H9 (cell line): Measurements from ENCODE around the gene NCBP1. TPM values are rescaled to one million over a fixed set of nuclear protein-coding genes. Genes with fewer than 3 reads are reported as not detected.

Experiments
- DNase-seq: peaks from one replicate; pipeline ENCODE4 v3.0.0-alpha.2; 2017
- H2AFZ ChIP-seq: one replicate; pipeline ENCODE4 v1.6.1; 2013; ENCODE audit warnings: mild to moderate bottlenecking, low read length, control low read depth, moderate library complexity
- H2AK5ac ChIP-seq: 2 replicates; pipeline ENCODE4 v1.6.1; 2013; ENCODE audit warnings: low read length, control low read depth, mixed read lengths; ENCODE audit not compliant: insufficient read length
- H2BK120ac ChIP-seq: one replicate; pipeline ENCODE4 v1.6.1; 2013; ENCODE audit warnings: low read depth, mild to moderate bottlenecking, low read length, control low read depth, inconsistent platforms; ENCODE audit not compliant: poor library complexity, severe bottlenecking
- H2BK12ac ChIP-seq: 2 replicates; pipeline ENCODE4 v1.6.1; 2013; ENCODE audit warnings: low read length, control low read depth, mixed read lengths, low read depth; ENCODE audit not compliant: insufficient read length
- H2BK15ac ChIP-seq: 2 replicates; pipeline ENCODE4 v1.6.1; 2013; ENCODE audit warnings: low read depth, low read length, control low read depth
- H2BK20ac ChIP-seq: one replicate; pipeline ENCODE4 v1.6.1; 2013; ENCODE audit warnings: low read depth, mild to moderate bottlenecking, low read length, control low read depth, inconsistent platforms; ENCODE audit not compliant: poor library complexity, severe bottlenecking
- H2BK5ac ChIP-seq: 2 replicates; pipeline ENCODE4 v1.6.1; 2013; ENCODE audit warnings: low read length, control low read depth, mixed read lengths; ENCODE audit not compliant: insufficient read length
- H3K14ac ChIP-seq: 2 replicates; pipeline ENCODE4 v1.6.1; 2013; ENCODE audit warnings: low read length, control low read depth; ENCODE audit not compliant: insufficient read depth
- H3K18ac ChIP-seq: 2 replicates; pipeline ENCODE4 v1.6.1; 2013; ENCODE audit warnings: low read depth, mild to moderate bottlenecking, mixed read lengths, low read length, control low read depth; ENCODE audit not compliant: insufficient read length
- H3K23ac ChIP-seq: 2 replicates; pipeline ENCODE4 v1.6.1; 2013; ENCODE audit warnings: low read length, control low read depth, mixed read lengths, low read depth; ENCODE audit not compliant: insufficient read length
- H3K23me2 ChIP-seq: 2 replicates; pipeline ENCODE4 v1.6.1; 2013; ENCODE audit warnings: low read depth, mild to moderate bottlenecking, mixed read lengths, low read length, control low read depth; ENCODE audit not compliant: insufficient read length, poor library complexity, severe bottlenecking
- H3K27ac ChIP-seq: 2 replicates; pipeline ENCODE4 v1.5.1; 2013; ENCODE audit warnings: low read length, control low read depth, mixed read lengths, low read depth; ENCODE audit not compliant: insufficient read length
- H3K27me3 ChIP-seq: 2 replicates; pipeline ENCODE4 v1.6.1; 2013; ENCODE audit warnings: low read length, control low read depth, inconsistent platforms; ENCODE audit not compliant: insufficient read depth
- H3K4ac ChIP-seq: 2 replicates; pipeline ENCODE4 v1.6.1; 2013; ENCODE audit warnings: low read depth, mild to moderate bottlenecking, control low read depth, inconsistent platforms, low read length, moderate library complexity
- H3K4me1 ChIP-seq: 2 replicates; pipeline ENCODE4 v1.6.1; 2013; ENCODE audit warnings: low read length, control low read depth, inconsistent platforms; ENCODE audit not compliant: insufficient read depth
- H3K4me2 ChIP-seq: 2 replicates; pipeline ENCODE4 v1.6.1; 2013; ENCODE audit warnings: low read length, control low read depth, mixed read lengths; ENCODE audit not compliant: insufficient read length, insufficient read depth
- H3K56ac ChIP-seq: 2 replicates; pipeline ENCODE4 v1.6.1; 2013; ENCODE audit warnings: low read depth, mild to moderate bottlenecking, mixed read lengths, low read length, control low read depth; ENCODE audit not compliant: insufficient read length
- H3K79me1 ChIP-seq: 2 replicates; pipeline ENCODE4 v1.6.1; 2013; ENCODE audit warnings: low read depth, mild to moderate bottlenecking, moderate library complexity, low read length, control low read depth, inconsistent platforms; ENCODE audit not compliant: insufficient read depth, poor library complexity, severe bottlenecking
- H3K79me2 ChIP-seq: 2 replicates; pipeline ENCODE4 v1.6.1; 2013; ENCODE audit warnings: low read length, control low read depth, inconsistent platforms; ENCODE audit not compliant: insufficient read depth
- H3K9ac ChIP-seq: 2 replicates; pipeline ENCODE4 v1.6.1; 2013; ENCODE audit warnings: low read length, control low read depth, mixed read lengths; ENCODE audit not compliant: insufficient read length; ENCODE audit errors: extremely low read depth
- H3K9me3 ChIP-seq: one replicate; pipeline ENCODE4 v1.6.1; 2013; ENCODE audit warnings: low read depth, low read length, inconsistent platforms; ENCODE audit not compliant: control insufficient read depth
- H3T11ph ChIP-seq: one replicate; pipeline ENCODE4 v1.6.1; 2013; ENCODE audit warnings: mild to moderate bottlenecking, low read length, control low read depth, inconsistent platforms
- H4K20me1 ChIP-seq: one replicate; pipeline ENCODE4 v1.6.1; 2013; ENCODE audit not compliant: control insufficient read depth, insufficient read length, insufficient read depth
- H4K5ac ChIP-seq: 2 replicates; pipeline ENCODE4 v1.6.1; 2013; ENCODE audit warnings: low read depth, mild to moderate bottlenecking, mixed read lengths, low read length, control low read depth; ENCODE audit not compliant: insufficient read length
- H4K8ac ChIP-seq: replicated peaks from 2 replicates; pipeline ENCODE4 v1.6.1; 2013; ENCODE audit warnings: low read length, control low read depth, mixed read lengths, low read depth; ENCODE audit not compliant: insufficient read length
- H4K91ac ChIP-seq: 2 replicates; pipeline ENCODE4 v1.6.1; 2013; ENCODE audit warnings: low read depth, mild to moderate bottlenecking, moderate library complexity, mixed read lengths, low read length, control low read depth; ENCODE audit not compliant: insufficient read length
- H3K27ac Mint-ChIP-seq, 3 experiments: 2 replicates in 2 of 3; 3 replicates in 1 of 3; pipeline ENCODE4 v1.8.0; 2020 to 2021; ENCODE audit warnings: mixed read lengths in 3 of 3, mild to moderate bottlenecking in 1 of 3, moderate library complexity in 1 of 3
- H3K27me3 Mint-ChIP-seq: 2 replicates; pipeline ENCODE4 v1.8.0; 2021; ENCODE audit warnings: low read depth, mild to moderate bottlenecking, moderate library complexity, mixed read lengths
- H3K36me3 Mint-ChIP-seq, 3 experiments: 2 replicates in 2 of 3; 3 replicates in 1 of 3; pipeline ENCODE4 v1.8.0; 2020 to 2021; ENCODE audit warnings: low read depth in 3 of 3, mixed read lengths in 3 of 3; ENCODE audit not compliant: insufficient read depth in 1 of 3
- H3K4me1 Mint-ChIP-seq, 2 experiments: 2 replicates each; pipeline ENCODE4 v1.8.0; 2020; ENCODE audit warnings: mixed read lengths in 2 of 2
- H3K4me3 Mint-ChIP-seq, 2 experiments: 2 replicates in 1 of 2; 3 replicates in 1 of 2; pipeline ENCODE4 v1.8.0; 2020 to 2021; ENCODE audit warnings: mild to moderate bottlenecking in 2 of 2, mixed read lengths in 2 of 2, moderate library complexity in 1 of 2
- H3K9me3 Mint-ChIP-seq, 2 experiments: 2 replicates in 1 of 2; 3 replicates in 1 of 2; pipeline ENCODE4 v1.8.0; 2020; ENCODE audit warnings: mild to moderate bottlenecking in 2 of 2, mixed read lengths in 2 of 2, moderate library complexity in 1 of 2
- CTCF ChIP-seq: fragments of 200-600 bp; sonication (generic); conservative IDR thresholded peaks from 3 replicates; pipeline ENCODE4 v1.8.0; 2021; ENCODE audit warnings: antibody characterized with exemption, mild to moderate bottlenecking
- WGBS: extraction: QIAGEN DNeasy Blood & Tissue Kit; methylation state at CpG from one replicate; pipeline ENCODE4 v1.1.7; 2013; ENCODE audit warnings: missing lambda C conversion rate, low lambda C conversion rate, mixed read lengths; ENCODE audit not compliant: insufficient read length; ENCODE audit errors: extremely low coverage; 5-methylcytosine and 5-hydroxymethylcytosine counted together
- total RNA-seq: library from RNA; stranded (reverse); gene quantifications from 2 replicates; pipeline ENCODE4 v1.2.1, GENCODE V29; 2021

Gene NCBP1
- total RNA-seq, 1 experiment from 2014 or later, result 55.7 TPM

GRCh38 chr9:97598461-97599288 lies 34.9 kb upstream of the NCBP1 start:
- no peaks in the 10 kb centered on the region for H3K9me3 Mint-ChIP-seq

More at GRCh38 chr9:97598461-97599288, 34.9 kb upstream of the NCBP1 start:
- Histone ChIP-seq H4K8ac (no peak overlapping the region), H3K79me1 (no peaks in the 10 kb centered on the region), H3K9me3 (no peaks in the 10 kb centered on the region), H2BK12ac (no peak overlapping the region), H2AK5ac (no peak overlapping the region), H3K9ac (no peak overlapping the region), H2BK120ac (no peak overlapping the region), H3K18ac (no peak overlapping the region), H4K91ac (no peak overlapping the region), H4K5ac (no peak overlapping the region), H4K20me1 (no peaks in the 10 kb centered on the region), H3K4ac (no peak overlapping the region), H2AFZ (peak overlapping the region; percentile 59), H3T11ph (no peak overlapping the region), H3K23me2 (no peaks in the 10 kb centered on the region), H3K4me2 (no peak overlapping the region), H3K23ac (no peak overlapping the region), H3K4me1 (no peaks in the 10 kb centered on the region; the same call in 1 of the 2 replicates), H2BK15ac (no peak overlapping the region), H3K14ac (no peak overlapping the region), H3K56ac (no peak overlapping the region), H2BK5ac (no peak overlapping the region), H3K27ac (no peak overlapping the region), H3K27me3 (no peaks in the 10 kb centered on the region), H2BK20ac (no peak overlapping the region), H3K79me2 (no peaks in the 10 kb centered on the region)
- peak overlapping the region in 1 of 3 experiments; percentile 59; a peak in 1 of 7 replicates for H3K27ac Mint-ChIP-seq
- no CpG with 5 or more reads among the region's 11 CpGs for WGBS
- DNase-seq, result peak; percentile 83
- H3K4me3 Mint-ChIP-seq, result no peak overlapping the region
- H3K27me3 Mint-ChIP-seq, result no peaks in the 10 kb centered on the region
- peaks cover 11 to 39% (median 32%) of the 10 kb centered on the region in 3 experiments for H3K36me3 Mint-ChIP-seq
- H3K4me1 Mint-ChIP-seq, result peaks cover 4% of the 10 kb centered on the region in 2 experiments
- TF ChIP-seq CTCF, result peak; percentile 92
